Endothelial cell of umbilical vein (primary cell): ENCODE measurements around the gene AEBP1. TPM values are rescaled to one million over a fixed set of nuclear protein-coding genes. Genes with fewer than 3 reads are reported as not detected.

Experiments
- BruUV-seq: library from RNA; stranded (reverse); fragments of 400-500 nt; replicated peaks from 2 replicates; lab custom pipeline; 2021; lab: Mats Ljungman, UMichigan
- CTCF ChIA-PET: fragments of 300-600, 350-600 bp; sonication (Branson Sonifier 250); formaldehyde crosslinking; loops from one replicate; lab custom pipeline; 2021; ENCODE audit warnings: antibody characterized with exemption, inconsistent platforms; lab: Charles Lee
- POLR2A ChIA-PET: fragments of 300-600, 350-600 bp; sonication (Branson Sonifier 250); formaldehyde crosslinking; loops from one replicate; lab custom pipeline; 2021; ENCODE audit warnings: antibody characterized with exemption, inconsistent platforms; lab: Charles Lee
- DNase-seq: peaks from one replicate; pipeline ENCODE4 v3.0.0-alpha.2; 2011; ENCODE audit warnings: low read depth, low spot score
- FAIRE-seq: peaks from 2 replicates; lab custom pipeline; 2011; peaks lifted over from hg19 to GRCh38; lab: Jason Lieb, UNC
- H2AFZ ChIP-seq: 2 replicates; pipeline ENCODE4 v1.6.0; 2012; ENCODE audit warnings: low read depth, low read length, control low read depth, inconsistent platforms
- H3K27ac ChIP-seq: 2 replicates; pipeline ENCODE4 v1.5.1; 2011; ENCODE audit warnings: low read depth, mild to moderate bottlenecking, control low read depth, low read length, moderate library complexity; ENCODE audit not compliant: insufficient read depth
- H3K27me3 ChIP-seq, 2 experiments: 2 replicates each; pipeline versions ENCODE4 v1.6.0 to v1.6.1; 2011; ENCODE audit warnings: low read length in 2 of 2, mixed read lengths in 1 of 2; ENCODE audit not compliant: control insufficient read depth in 2 of 2, insufficient read depth in 2 of 2
- H3K36me3 ChIP-seq, 2 experiments: 2 replicates in 1 of 2; 3 replicates in 1 of 2; pipeline ENCODE4 v1.5.1; 2011; ENCODE audit warnings: low read length in 2 of 2, mild to moderate bottlenecking in 1 of 2, moderate library complexity in 1 of 2; ENCODE audit not compliant: control insufficient read depth in 2 of 2, insufficient read depth in 2 of 2; ENCODE audit errors: extremely low read depth in 1 of 2
- H3K4me1 ChIP-seq: 3 replicates; pipeline ENCODE4 v1.5.1; 2011; ENCODE audit warnings: mild to moderate bottlenecking, low read length; ENCODE audit not compliant: control insufficient read depth, insufficient read depth; ENCODE audit errors: extremely low read depth
- H3K4me2 ChIP-seq: 2 replicates; pipeline ENCODE4 v1.6.1; 2011; ENCODE audit warnings: low read length, control low read depth, mixed read lengths; ENCODE audit not compliant: insufficient read depth
- H3K4me3 ChIP-seq, 3 experiments: fragments of 200-600 bp in 1 of 3; sonication (generic), shearing (Covaris generic) in 1 of 3; replicated peaks in 1 of 3; 2 replicates each; pipeline ENCODE4 v1.5.1; 2011 to 2016; ENCODE audit warnings: control low read depth in 3 of 3, low read length in 3 of 3, mild to moderate bottlenecking in 2 of 3, inconsistent platforms in 1 of 3, low read depth in 1 of 3, moderate library complexity in 1 of 3; ENCODE audit not compliant: insufficient read depth in 1 of 3
- H3K79me2 ChIP-seq: 2 replicates; pipeline ENCODE4 v1.6.0; 2012; ENCODE audit warnings: low read length, inconsistent platforms; ENCODE audit not compliant: control insufficient read depth, insufficient read depth
- H3K9ac ChIP-seq: replicated peaks from 2 replicates; pipeline ENCODE3; 2011; ENCODE audit warnings: low read length, control low read depth; ENCODE audit not compliant: insufficient read depth; ENCODE audit errors: extremely low read depth
- H3K9me1 ChIP-seq: replicated peaks from 3 replicates; pipeline ENCODE4 v1.6.0; 2011; ENCODE audit warnings: mild to moderate bottlenecking, low read length; ENCODE audit not compliant: control insufficient read depth, insufficient read depth; ENCODE audit errors: extremely low read depth
- H3K9me3 ChIP-seq: replicated peaks from 2 replicates; pipeline ENCODE4 v1.5.1; 2012; ENCODE audit warnings: low read length, inconsistent platforms; ENCODE audit not compliant: control insufficient read depth, insufficient read depth
- H4K20me1 ChIP-seq: replicated peaks from 2 replicates; pipeline ENCODE3; 2011; ENCODE audit warnings: mild to moderate bottlenecking, low read length; ENCODE audit not compliant: control insufficient read depth, insufficient read depth; ENCODE audit errors: extremely low read depth
- CTCF ChIP-seq, 2 donors: IDR thresholded peaks; 1 replicate in 1 of 2; 2 replicates in 1 of 2; pipeline ENCODE4 v1.5.1; 2011; ENCODE audit warnings: low read length in 2 of 2, mild to moderate bottlenecking in 2 of 2, moderate library complexity in 2 of 2, control low read depth in 1 of 2, inconsistent platforms in 1 of 2, low read depth in 1 of 2; ENCODE audit not compliant: insufficient read depth in 1 of 2; ENCODE audit errors: extremely low read depth in 1 of 2
- EZH2 ChIP-seq: IDR thresholded peaks from 2 replicates; pipeline ENCODE4 v1.6.1; 2012; ENCODE audit warnings: borderline replicate concordance, low read depth, mild to moderate bottlenecking, moderate library complexity, low read length, inconsistent platforms; ENCODE audit not compliant: severe bottlenecking
- FOS ChIP-seq: IDR thresholded peaks from 2 replicates; pipeline ENCODE4 v1.6.1; 2011; ENCODE audit warnings: mild to moderate bottlenecking, low read length, moderate library complexity, borderline replicate concordance; ENCODE audit not compliant: insufficient read depth
- GATA2 ChIP-seq: IDR thresholded peaks from 2 replicates; pipeline ENCODE4 v1.7.0; 2011; ENCODE audit warnings: low read depth, mild to moderate bottlenecking, moderate library complexity, mixed read lengths, low read length; ENCODE audit not compliant: insufficient read length, insufficient read depth
- JUN ChIP-seq: IDR thresholded peaks from 2 replicates; pipeline ENCODE4 v1.6.1; 2011; ENCODE audit warnings: borderline replicate concordance, low read depth; ENCODE audit not compliant: insufficient read length, insufficient read depth
- MAX ChIP-seq: IDR thresholded peaks from 2 replicates; pipeline ENCODE4 v1.6.1; 2011; ENCODE audit not compliant: insufficient read depth, insufficient read length
- MYC ChIP-seq: IDR thresholded peaks from one replicate; pipeline ENCODE4 v1.6.1; 2011; ENCODE audit warnings: mild to moderate bottlenecking, low read depth, low read length
- POLR2A ChIP-seq: IDR thresholded peaks from 2 replicates; pipeline ENCODE4 v1.6.1; 2012; ENCODE audit warnings: low read depth, mild to moderate bottlenecking, control low read depth, low read length
- POLR2AphosphoS5 ChIP-seq: IDR thresholded peaks from 2 replicates; pipeline ENCODE4 v1.6.1; 2012; ENCODE audit warnings: low read depth, mild to moderate bottlenecking, control low read depth, low read length, moderate library complexity; ENCODE audit not compliant: insufficient read depth
- dilution Hi-C: fragments of 300-500 bp; cut with MboI; formaldehyde crosslinking; loops from one replicate; pipeline ENCODE4 v1.15.0; 2019; ENCODE audit warnings: low sequenced_read_pairs; ENCODE audit not compliant: extremely low pct_ligation_motif_present
- intact Hi-C: fragments of 100-400 bp; cut with micrococcal nuclease; formaldehyde crosslinking; loops from one replicate; pipeline ENCODE4 v1.10.0; 2022
- polyA plus RNA-seq, 4 experiments: library from polyadenylated mRNA; depleted of rRNA in 3 of 4; stranded (reverse) in 3 of 4; unstranded in 1 of 4; fragments of >200 nt; gene quantifications; 2 replicates each; pipeline versions ENCODE4 v1.2.1 to v1.2.3, GENCODE V29; 2011 to 2012; ENCODE audit warnings: missing spikeins in 1 of 4
- total RNA-seq: library from RNA; stranded (reverse); gene quantifications from 2 replicates; pipeline ENCODE4 v1.2.3, GENCODE V29; 2021

The AEBP1 gene
- total and polyA plus RNA-seq, 2 donors (not counting 3 experiments of a cell fraction or from before 2014, with no cell fraction given): 20.6 to 48.0 TPM

GRCh38 chr7:44127161-44127560 is 23.0 kb downstream of the AEBP1 start:
- FAIRE-seq (no peak), DNase-seq (no peak)
- Histone ChIP-seq H4K20me1 (no peaks in the 10 kb centered on the region), H3K27ac (no peak overlapping the region), H3K4me2 (no peak overlapping the region), H3K36me3 (no peaks in the 10 kb centered on the region), H3K9ac (no peak overlapping the region), H3K4me3 (no peak overlapping the region), H3K27me3 (peaks cover 0 to 1% of the 10 kb centered on the region in 2 experiments), H3K9me1 (no peaks in the 10 kb centered on the region), H2AFZ (no peak overlapping the region), H3K4me1 (peaks cover 12% of the 10 kb centered on the region), H3K9me3 (no peaks in the 10 kb centered on the region), H3K79me2 (peaks cover 7% of the 10 kb centered on the region)
- TF ChIP-seq GATA2 (no peak), JUN (no peak), POLR2AphosphoS5 (no peak), MYC (no peak), EZH2 (no peak), POLR2A (no peak), FOS (no peak), CTCF (IDR thresholded peaks at IDR 0.05; ENCODE audit: extremely low read depth in 1 of 2, insufficient read depth in 1 of 2, low read depth in 1 of 2, low read length in 2 of 2) (no peak), MAX (no peak)
- ChIA-PET POLR2A (no interaction called here), CTCF (no interaction called here)
- intact Hi-C loops: no loop called here
- dilution Hi-C loops: no loop called here
- no TSS peak for BruUV-seq
